G401.6 (cell line): Measurements from ENCODE around the gene ESYT2.

Experiments used
- FAIRE-seq: peaks from 2 replicates; lab custom pipeline; 2012; peaks lifted over from hg19 to GRCh38; lab: Jason Lieb, UNC

ESYT2 gene

GRCh38 chr7:158695726-158696452 is 133.4 kb downstream of the ESYT2 start:
- no peak for FAIRE-seq

- no peak for FAIRE-seq
Measured at GRCh38 chr7:158695056-158695455, 134.3 kb downstream of the ESYT2 start.

GRCh38 chr7:158694650-158695049 is 134.7 kb downstream of the ESYT2 start:
- FAIRE-seq, result no peak

- no peak for FAIRE-seq
Measured at GRCh38 chr7:158689488-158689887, 139.8 kb downstream of the ESYT2 start.

- no peak for FAIRE-seq
Measured at GRCh38 chr7:158687406-158687805, 141.9 kb downstream of the ESYT2 start.

- FAIRE-seq, result no peak
Measured at GRCh38 chr7:158685693-158686092, 143.6 kb downstream of the ESYT2 start.

GRCh38 chr7:158684329-158684728 is 145.0 kb downstream of the ESYT2 start:
- no peak for FAIRE-seq

- no peak for FAIRE-seq
Measured at GRCh38 chr7:158683541-158683940, 145.8 kb downstream of the ESYT2 start.

GRCh38 chr7:158682456-158682855 is 146.9 kb downstream of the ESYT2 start:
- no peak for FAIRE-seq
